ELR (cell line): ENCODE results near the gene S1PR3.

Source experiments
- DNase-seq: peaks from one replicate; pipeline ENCODE4 v3.0.0-alpha.2; 2015; ENCODE audit warnings: low read depth

Gene S1PR3

DNA sequence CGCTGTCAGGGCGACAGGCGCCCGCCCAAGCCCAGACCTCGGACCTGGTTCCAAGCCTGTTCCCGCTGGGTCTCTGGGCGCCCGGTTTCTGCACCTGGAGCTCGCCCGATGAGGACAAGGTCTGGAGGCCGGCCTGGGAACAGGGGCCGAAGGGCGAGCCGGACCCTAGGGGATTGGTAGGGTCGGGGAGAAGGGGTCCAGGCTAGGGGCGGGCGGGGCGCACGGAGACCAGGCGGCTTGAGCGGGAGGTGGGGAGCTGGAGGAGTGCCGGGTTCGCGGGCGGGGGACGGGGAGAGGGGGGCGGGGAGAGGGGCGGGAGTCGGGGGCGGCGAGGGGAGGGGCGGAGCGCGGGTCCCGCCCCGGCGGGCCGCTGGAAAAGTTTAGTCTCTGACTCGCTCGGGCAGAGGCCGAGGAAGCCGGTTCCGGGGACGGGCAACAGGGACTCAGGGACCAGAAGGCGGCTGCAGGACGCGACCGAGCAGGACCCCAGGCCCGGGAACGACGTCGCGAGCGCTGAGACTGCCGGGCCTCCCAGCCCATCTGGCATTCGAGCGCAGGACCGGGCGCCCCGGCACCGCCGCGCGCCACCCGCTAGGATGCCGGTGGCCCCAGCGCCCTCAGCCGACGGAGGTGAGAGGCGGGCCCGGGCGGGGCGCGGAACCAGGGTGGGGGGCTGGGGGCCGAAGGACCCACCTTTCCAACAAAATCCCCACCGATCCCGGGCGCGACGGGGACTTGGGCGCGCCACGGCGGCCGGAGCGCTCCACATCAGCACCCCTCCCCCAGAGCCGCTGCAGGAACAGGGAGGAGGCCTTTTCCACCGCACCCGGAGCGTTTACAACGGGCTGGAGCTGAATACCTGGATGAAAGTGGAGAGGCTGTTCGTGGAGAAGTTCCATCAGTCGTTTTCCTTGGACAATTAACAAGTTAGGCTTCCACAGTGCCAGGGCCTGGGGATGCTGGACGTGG lies at the start of gene S1PR3:
Gene S1PR3 (plus strand): TSS at position 403 of the 969 bp plus-strand sequence. CDS start 9,733 bp downstream, outside the sequence.
- DNase-seq, result peak; percentile 68

GRCh38 chr9:88941586-88941985 lies 49.7 kb upstream of the S1PR3 start:
- DNase-seq, result peak; percentile 38

- DNase-seq, result no peak
These were observed 48.9 kb upstream of the S1PR3 start for GRCh38 chr9:88942411-88942810.

DNA sequence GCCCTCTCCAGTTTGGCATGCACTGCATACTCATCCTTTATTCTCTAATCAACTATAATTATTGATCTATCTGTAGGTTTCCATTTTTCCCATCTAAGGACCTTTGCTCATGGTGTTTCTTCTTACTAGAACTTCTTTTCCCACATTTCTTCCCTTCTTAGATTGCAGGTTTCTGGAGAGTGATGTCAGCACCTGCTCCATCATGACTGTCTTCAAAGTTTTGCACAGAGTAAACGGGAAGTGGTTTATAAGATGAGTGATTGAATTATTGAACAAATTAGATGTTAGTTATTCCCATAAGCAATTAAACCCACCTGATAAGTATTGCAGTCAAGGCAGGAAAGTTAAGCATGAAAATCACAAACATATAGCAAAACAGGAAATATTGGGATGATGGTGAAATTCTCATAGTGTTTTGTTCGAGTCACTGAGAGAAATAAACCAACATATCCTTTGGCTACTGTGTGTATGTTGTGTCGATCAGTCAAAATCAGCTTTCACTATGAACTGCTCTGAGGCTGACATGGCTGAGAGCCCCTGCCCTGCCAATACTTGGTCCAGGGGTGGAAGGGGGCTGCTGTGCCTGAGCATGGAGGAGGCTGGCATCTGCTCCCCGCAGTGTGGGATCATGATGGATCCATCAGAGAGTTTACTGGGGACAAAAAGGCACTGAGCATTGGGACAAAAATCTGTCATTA lies 45.5 kb upstream of the S1PR3 start:
- DNase-seq, result peak; percentile 51

- peak; percentile 82 for DNase-seq
These were observed 43.4 kb upstream of the S1PR3 start for GRCh38 chr9:88947581-88948573.

DNA sequence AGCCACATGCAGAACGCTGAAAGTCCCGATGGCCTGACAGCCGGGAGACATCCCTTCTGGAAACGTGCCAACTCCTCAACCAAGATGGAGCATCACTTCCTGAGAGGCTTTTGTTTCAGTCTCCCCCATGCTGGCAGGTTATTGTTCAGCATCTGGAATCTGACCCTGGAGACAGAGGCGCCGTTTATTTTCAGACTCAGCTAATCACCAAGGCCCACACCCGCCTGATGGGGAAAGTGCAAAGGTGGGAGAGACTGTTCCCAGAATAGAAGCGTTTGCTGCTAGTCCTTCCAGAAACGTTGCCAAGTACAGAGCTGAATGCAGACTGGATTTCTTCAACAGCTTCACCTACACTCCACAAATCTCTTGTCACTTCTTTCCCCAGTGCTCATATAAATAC lies 41.8 kb upstream of the S1PR3 start:
- no peak for DNase-seq

- DNase-seq, result peak; percentile 44
These were observed 41.3 kb upstream of the S1PR3 start for GRCh38 chr9:88949961-88950340.

DNA sequence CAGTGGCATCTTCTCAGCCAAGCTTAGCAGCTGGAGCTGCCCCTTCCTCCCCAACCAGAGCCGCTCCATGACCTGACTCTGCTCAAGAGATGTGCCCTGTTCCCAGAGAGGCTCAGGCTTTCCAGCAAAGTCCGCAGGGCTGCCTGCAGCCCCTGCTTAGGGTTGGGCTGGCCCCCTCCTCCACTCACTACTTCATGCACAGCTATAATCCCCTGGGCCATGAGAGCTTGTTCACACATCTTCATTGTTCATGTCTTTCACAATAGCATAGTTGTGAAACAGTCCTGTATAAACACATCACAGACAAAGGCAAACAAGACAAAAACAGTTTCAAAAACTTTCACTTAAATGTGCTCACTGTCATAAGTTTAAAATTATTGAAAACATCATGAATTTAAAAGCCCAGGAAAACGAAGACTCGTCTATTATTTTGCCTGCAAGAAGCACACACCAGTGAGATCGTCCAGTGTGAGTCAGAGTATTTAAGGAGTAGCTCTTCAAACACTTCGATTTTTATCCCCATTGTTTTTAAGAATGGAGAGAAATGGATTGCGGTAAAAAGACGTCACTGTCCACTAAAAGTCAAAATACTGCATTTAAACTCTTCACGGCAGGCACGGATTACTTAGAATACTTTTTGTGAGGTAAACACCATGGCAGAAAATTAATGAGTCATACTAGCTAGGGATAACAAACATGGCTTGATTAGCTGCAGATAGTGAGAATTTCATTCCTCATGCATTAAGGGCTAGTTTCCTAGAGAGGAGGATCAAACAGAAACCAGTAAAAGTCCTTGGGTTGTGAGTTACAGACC lies 40.7 kb upstream of the S1PR3 start:
- DNase-seq, result peak; percentile 53

DNA sequence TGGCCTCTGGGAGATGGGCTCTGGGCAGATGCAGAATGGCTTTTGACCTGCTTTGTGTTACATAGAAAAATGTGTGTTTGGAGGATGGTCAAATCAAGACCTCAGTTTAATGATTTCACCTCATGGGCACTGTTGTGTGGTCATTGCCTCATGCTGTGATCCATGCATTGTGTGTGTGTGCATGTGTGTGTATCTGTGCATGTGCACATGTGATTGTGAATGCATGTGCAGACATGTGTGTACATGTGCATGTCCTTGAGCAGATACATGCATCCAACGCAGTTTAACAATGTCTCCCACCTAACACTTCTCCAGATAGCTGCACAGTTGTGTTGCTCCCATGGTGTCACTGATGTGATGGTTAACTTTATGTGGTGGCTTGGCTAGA lies 40.1 kb upstream of the S1PR3 start:
- DNase-seq, result no peak

DNA sequence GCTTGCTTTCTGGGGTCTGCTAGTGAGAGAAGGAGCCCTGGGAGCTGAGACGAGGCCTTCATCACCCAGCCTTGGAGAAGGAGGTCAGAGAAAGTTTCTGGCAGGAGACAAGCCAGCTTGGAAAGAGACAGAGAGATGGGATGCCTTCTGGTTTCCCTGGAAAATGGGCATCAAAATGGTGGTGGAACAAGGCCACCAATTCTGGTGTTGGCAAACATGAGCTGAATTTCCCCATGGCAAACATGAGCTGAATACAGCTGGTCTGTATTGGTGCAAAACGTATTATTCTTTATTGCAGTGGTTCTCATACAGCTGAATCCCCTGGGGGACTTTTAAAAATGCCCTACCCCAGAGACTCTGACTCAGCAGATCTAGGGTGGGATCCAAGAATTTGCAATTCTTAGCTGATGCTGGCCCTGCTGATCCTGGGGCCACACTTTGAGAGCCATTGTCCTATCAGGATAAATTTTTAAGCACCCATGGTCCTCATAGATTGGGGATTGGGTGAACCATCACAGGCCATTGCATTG lies 39.1 kb upstream of the S1PR3 start:
- no peak for DNase-seq

GRCh38 chr9:88952976-88953375 lies 38.3 kb upstream of the S1PR3 start:
- DNase-seq, result no peak

GRCh38 chr9:88953381-88954029 lies 37.8 kb upstream of the S1PR3 start:
- DNase-seq, result peak; percentile 78

DNA sequence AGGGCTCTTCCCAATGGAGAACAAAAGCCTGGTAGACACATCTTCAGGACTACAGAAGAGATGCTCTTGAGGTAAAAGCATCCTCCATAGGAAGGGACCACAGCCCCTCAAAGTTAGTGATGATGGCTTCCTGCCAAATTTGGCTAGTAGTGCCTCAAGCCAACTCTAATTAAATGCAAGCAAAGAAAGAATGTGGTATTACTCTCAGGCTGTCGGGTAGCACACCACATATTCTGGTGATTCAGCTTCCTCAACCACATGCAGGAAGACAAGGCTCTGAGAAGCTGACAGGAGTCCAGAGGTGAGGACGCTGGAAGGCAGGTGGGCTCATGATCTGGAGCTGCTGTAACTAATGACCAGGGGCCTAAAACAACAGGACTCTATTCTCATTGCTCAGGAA lies 37.2 kb upstream of the S1PR3 start:
- DNase-seq, result peak; percentile 61

GRCh38 chr9:88957526-88957925 lies 33.7 kb upstream of the S1PR3 start:
- no peak for DNase-seq

DNA sequence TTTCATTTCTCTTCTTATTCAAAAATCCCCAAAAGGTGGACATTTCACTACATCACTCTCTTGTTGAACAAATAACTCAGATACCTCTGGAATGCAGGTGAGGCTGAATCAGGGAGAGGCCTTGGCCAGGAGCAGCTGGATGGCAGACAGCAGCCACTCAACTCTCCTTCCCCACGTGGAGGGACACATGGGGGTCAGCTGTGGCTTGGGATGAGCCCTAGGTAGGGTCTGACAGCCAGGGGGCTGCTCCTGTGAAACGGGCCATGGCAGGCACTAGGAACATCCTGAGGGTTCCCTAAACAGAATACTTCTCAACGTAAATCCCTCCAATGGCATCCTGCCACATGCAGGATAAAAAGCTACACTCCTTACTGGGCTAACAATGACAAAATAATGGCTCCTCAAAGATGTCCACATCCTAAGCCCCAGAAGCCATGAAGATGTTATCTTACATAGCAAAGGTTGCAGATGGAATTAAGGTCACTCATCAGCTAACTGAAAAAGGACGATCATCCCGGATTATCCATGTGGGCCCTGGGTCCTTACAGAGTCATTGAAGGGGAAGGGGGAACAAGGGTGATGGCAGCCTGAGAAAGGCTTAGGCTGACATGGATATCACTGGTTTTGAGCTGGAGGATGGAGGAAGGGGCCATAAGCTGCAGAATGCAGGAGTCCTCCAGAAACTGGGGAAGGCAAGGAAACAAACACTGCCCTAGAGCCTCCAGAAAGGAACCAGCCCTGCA lies 31.4 kb upstream of the S1PR3 start:
- no peak for DNase-seq

- no peak for DNase-seq
These were observed 30.6 kb upstream of the S1PR3 start for GRCh38 chr9:88960632-88961031.

GRCh38 chr9:88965473-88965872 lies 25.8 kb upstream of the S1PR3 start:
- no peak for DNase-seq

DNA sequence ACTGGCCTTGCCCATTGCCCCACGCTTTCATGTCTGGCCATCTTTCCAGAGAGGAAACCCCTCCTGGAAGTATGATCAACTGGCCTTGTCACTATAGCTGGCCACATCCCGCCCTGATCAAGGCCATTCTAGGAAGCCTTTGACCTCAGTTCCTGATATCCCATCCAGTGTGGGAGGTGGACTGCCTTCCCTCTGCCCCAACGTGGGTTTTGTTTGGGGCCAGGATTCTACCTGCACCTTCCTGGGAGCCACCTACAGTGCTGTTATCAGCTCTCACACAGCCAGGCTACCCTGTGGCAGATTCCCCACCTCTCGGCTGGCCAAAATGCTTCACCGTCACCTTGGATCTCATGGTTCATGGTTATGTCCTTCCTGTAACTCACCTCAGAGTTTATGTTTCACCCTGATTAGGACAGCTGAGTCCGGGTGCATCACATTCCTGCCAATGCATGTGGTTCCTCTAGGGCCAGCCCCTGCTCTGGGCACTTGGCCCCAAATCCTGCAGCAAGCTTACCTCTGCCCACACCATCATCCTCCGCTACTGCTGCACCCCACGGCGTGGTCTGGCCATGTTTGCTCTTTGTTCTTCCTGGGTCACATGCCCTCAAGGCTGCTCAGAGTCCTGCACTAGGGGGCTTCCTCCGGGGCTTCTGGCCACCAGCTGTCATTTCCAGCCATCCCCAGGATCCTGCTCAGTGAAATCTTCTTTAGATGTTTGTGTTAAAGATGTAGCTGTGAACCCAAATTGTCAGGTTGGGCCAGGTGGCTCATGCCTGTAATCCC lies 24.2 kb upstream of the S1PR3 start:
- no peak for DNase-seq

- DNase-seq, result no peak
These were observed 22.5 kb upstream of the S1PR3 start for GRCh38 chr9:88968799-88969198.
